ENCODE results near the gene RUNX3.

DNA sequence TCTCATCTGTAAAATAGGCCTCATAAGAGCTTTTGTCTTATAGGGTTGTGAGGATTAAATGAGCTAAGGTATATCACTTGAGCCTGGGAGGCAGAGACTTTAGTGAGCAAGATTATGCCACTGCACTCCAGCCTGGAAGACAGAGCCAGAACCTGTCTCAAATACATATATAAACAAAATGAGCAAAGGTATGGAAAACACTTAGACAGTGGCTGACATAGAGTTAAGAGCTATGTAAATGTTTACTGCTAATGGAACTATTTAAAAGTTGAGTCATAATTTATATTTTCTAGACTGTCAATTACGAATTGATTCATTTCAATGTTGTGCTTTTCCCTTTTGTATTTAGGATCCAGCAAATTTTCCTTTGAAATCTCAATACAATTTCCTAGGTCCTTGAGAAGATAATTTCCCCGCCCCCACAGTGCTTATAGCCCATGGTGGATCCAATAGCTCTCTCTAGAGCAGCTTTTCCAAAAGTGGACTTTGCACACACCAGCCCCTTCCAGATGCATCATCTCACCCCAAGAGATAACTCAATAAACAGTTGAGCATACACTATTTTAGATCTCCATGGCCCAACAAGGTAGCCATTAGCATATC, 21.8 kb upstream of the RUNX3 start:
- TF ChIP-seq EZH2 (IDR thresholded peaks at IDR 0.05; ENCODE audit: low read length, unreplicated experiment) = no peak
- TF ChIP-seq, protein P1, sequence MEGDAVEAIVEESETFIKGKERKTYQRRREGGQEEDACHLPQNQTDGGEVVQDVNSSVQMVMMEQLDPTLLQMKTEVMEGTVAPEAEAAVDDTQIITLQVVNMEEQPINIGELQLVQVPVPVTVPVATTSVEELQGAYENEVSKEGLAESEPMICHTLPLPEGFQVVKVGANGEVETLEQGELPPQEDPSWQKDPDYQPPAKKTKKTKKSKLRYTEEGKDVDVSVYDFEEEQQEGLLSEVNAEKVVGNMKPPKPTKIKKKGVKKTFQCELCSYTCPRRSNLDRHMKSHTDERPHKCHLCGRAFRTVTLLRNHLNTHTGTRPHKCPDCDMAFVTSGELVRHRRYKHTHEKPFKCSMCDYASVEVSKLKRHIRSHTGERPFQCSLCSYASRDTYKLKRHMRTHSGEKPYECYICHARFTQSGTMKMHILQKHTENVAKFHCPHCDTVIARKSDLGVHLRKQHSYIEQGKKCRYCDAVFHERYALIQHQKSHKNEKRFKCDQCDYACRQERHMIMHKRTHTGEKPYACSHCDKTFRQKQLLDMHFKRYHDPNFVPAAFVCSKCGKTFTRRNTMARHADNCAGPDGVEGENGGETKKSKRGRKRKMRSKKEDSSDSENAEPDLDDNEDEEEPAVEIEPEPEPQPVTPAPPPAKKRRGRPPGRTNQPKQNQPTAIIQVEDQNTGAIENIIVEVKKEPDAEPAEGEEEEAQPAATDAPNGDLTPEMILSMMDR (conservative IDR thresholded peaks at IDR 0.05; ENCODE audit: low read depth, low read length) = no peak
- no peak for TF ChIP-seq EZH2phosphoT487 (IDR thresholded peaks at IDR 0.05; ENCODE audit: borderline replicate concordance, low read length)
